SK-N-SH treated with all-trans-retinoic acid at 6 μM for 48 hours (cell line): ENCODE data around the gene CNTNAP2.

Source experiments
- BACH2 ChIP-seq: fragments of 250-450 bp; sonication (Bioruptor Pico); IDR thresholded peaks from 2 replicates; pipeline ENCODE4 v1.9.0; 2021; ENCODE audit warnings: mild to moderate bottlenecking, borderline replicate concordance
- PATZ1 ChIP-seq: fragments of 250-450 bp; sonication (Bioruptor Pico); IDR thresholded peaks from 2 replicates; pipeline ENCODE4 v1.8.0; 2020; ENCODE audit warnings: mild to moderate bottlenecking, moderate library complexity, borderline replicate concordance
- PPARA ChIP-seq: fragments of 250-450 bp; sonication (Bioruptor Pico); IDR thresholded peaks from 2 replicates; pipeline ENCODE4 v1.5.0; 2020; ENCODE audit warnings: mild to moderate bottlenecking, borderline replicate concordance
- TCF4 ChIP-seq: fragments of 250-450 bp; sonication (Bioruptor Pico); IDR thresholded peaks from 2 replicates; pipeline ENCODE4 v1.8.0; 2021; ENCODE audit warnings: mild to moderate bottlenecking, moderate library complexity, borderline replicate concordance
- ZNF70 ChIP-seq: fragments of 450-650 bp; formaldehyde crosslinking; IDR thresholded peaks from 2 replicates; pipeline ENCODE4 v1.5.0; 2020; ENCODE audit warnings: mild to moderate bottlenecking, moderate library complexity

GRCh38 chr7:148204639-148205304, 2088.2 kb downstream of the CNTNAP2 start:
- TF ChIP-seq PATZ1 (CRISPR knock-in tag) (no peak), TCF4 (CRISPR knock-in tag) (no peak), ZNF70 (CRISPR knock-in tag) (no peak), BACH2 (CRISPR knock-in tag) (no peak), PPARA (CRISPR knock-in tag) (no peak)
